Measurements from ENCODE around the gene COL25A1.

COL25A1 gene

DNA sequence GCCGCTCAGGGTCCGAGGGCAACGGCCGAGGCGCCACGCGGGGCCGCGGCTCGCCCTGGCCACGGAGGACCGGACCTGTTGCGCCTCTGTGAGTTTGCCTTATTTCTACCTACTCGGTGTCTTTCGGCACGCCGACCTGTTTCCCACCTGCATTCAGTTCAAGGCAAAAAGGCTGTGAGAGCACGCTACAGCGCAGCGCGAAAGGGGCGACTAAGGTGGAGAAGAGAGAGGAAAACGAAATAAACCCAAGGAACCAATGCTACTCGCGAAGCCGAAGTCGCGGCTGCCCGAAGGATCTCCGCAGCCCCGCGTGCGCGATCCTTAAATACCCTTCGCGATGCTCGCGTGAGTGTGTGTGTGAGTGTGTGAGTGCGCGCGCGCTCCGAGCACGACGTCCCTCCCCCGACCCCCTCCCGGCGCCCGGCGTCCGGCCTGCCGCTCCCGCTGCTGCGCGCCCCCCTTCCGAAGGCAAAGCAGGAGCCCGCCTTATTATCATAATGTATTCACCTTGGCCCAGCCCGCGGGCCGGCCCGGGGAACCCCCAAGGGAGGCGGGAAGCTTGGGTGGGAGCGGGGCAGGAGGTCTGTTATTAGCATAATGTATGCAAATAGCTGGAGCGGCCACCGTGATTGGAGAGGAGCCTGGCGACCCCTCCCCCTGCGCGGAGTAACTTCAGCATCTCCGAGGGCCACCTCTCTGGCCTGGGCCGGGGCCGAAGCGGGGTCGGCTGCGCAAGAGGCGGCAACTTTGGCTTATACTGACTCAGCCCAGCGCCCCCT lies at the start of gene COL25A1:
Gene COL25A1, minus strand, starts transcription at position 298 of the 779 bp plus-strand sequence.
- DNase-seq (ENCODE audit: low read depth in 2 of 3, low spot score in 1 of 3) = peak in 2 of 3 donors; percentile 7 to 16

GRCh38 chr4:109350121-109350520 lies 47.7 kb upstream of the COL25A1 start:
- DNase-seq (ENCODE audit: low read depth in 2 of 3, low spot score in 1 of 3) = no peak

- DNase-seq (ENCODE audit: low read depth in 2 of 3, low spot score in 1 of 3) = no peak
These were observed 32.0 kb upstream of the COL25A1 start for GRCh38 chr4:109334129-109335105.

GRCh38 chr4:109332926-109333464 lies 30.5 kb upstream of the COL25A1 start:
- DNase-seq (ENCODE audit: low read depth in 2 of 3, low spot score in 1 of 3) = peak; percentile 1 to 11 (median 3)

DNA sequence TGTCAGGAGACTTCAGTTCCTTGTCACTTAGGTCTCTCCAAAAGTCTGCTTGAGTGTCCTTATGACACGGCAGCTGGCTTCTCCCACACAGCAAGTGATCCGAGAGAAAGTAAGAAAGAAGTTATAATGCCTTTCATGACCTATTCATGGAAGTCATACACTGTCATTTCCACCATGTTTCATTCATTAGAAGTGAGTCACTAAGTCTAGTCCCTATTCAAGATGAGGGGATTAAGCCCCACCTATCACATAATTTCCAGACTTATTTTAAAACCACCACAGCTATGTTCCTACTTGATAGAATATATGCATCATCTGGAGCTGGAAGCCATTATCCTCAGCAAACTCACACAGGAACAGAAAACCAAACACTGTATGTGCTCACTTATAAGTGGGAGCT lies 25.2 kb upstream of the COL25A1 start:
- no peak for DNase-seq (ENCODE audit: low read depth in 2 of 3, low spot score in 1 of 3)

DNA sequence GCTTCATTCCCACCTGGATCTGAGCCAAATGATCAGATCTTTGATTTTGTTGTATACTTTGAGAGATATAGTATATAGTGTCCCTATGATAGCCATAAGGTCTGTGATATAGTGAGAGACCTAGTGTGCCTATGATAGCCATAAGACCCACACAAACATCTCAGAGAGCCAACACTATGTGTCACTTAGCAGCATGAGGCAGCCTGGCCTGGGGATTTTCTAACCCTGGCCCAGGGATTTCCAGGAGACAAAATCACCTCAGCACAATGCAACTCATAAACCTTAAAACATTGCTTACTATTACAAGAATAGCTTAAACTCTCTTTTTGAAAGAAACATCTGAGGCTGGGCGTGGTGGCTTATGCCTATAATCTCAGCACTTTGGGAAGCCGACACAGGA lies 23.2 kb upstream of the COL25A1 start:
- DNase-seq (ENCODE audit: low read depth in 2 of 3, low spot score in 1 of 3) = no peak

DNA sequence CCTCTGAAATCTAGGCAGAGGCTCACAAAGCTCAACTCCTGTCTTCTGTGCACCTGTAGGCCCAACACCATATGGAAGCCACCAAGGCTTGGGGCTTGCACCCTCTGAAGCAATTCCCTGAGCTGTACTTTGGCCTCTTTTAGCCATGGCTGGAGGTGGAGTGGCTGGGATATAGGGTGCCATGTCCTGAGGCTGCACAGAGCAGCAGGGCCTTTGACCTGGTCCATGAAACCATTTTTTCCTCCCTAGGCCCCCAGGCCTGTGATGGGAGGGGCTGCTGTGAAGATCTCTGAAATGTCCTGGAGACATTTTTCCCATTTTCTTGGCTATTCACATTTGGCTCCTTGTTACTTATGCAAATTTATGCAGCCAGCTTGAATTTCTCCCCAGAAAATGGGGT lies 20.9 kb upstream of the COL25A1 start:
- no peak for DNase-seq (ENCODE audit: low read depth in 2 of 3, low spot score in 1 of 3)

DNA sequence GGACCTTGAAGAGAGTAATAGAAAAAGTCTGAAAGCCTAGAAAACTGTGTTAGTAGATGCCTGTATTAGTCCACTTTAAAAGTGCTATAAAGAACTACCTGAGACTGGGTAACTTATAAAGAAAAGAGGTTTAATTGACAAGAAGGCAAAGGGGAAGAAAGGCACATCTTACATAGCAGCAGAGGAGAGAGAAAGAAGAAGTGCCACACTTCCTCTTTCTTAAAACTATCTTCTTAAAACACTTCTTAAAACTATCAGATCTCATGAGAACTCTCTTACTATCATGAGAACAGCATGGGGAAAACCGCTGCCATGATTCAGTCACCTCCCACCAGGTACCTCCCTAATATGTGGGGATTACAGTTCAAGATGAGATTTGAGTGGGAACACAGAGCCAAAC lies 18.8 kb upstream of the COL25A1 start:
- no peak for DNase-seq (ENCODE audit: low read depth in 2 of 3, low spot score in 1 of 3)

DNA sequence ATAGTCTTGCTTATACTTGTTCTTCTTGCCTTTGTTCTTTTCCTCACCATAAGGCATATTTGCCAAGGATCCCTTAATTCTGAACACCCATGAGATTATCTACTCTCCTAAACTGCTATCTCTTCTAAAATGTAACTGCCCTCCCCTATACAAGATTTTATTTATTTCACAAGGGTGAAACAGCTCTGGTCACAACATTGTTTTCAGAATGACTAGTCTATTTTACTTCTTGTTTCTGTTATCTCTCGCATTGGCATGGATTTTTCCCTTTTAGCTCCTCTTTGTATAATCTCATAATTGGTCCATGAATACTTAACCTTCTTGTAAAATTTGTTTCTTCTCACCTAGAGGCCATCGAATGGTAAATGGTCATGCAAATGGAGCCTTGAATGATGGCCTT lies 17.2 kb upstream of the COL25A1 start:
- DNase-seq (ENCODE audit: low read depth in 2 of 3, low spot score in 1 of 3) = no peak

- DNase-seq (ENCODE audit: low read depth in 2 of 3, low spot score in 1 of 3) = no peak
These were observed 16.7 kb upstream of the COL25A1 start for GRCh38 chr4:109319156-109319555.

DNA sequence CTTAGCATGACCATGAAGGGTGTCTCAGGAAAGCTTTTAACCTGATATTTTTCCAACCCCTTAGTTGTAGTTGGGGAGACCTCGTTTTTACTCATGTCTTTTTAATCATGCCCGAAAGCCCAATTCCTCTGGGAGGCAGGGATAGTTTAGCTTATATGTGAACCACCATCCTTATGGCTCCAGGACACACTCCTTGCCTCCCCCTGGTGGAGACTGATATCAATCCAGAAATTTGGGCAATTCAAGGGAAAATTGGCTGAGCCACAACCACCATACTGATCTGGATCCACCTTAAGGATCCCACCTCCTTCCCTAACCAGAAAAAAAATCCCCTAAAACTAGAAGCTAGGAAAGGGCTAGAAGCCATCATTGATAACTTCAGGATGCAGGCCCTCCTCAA lies 13.4 kb upstream of the COL25A1 start:
- DNase-seq (ENCODE audit: low read depth in 2 of 3, low spot score in 1 of 3) = no peak

GRCh38 chr4:109315341-109315740 lies 12.9 kb upstream of the COL25A1 start:
- no peak for DNase-seq (ENCODE audit: low read depth in 2 of 3, low spot score in 1 of 3)

DNA sequence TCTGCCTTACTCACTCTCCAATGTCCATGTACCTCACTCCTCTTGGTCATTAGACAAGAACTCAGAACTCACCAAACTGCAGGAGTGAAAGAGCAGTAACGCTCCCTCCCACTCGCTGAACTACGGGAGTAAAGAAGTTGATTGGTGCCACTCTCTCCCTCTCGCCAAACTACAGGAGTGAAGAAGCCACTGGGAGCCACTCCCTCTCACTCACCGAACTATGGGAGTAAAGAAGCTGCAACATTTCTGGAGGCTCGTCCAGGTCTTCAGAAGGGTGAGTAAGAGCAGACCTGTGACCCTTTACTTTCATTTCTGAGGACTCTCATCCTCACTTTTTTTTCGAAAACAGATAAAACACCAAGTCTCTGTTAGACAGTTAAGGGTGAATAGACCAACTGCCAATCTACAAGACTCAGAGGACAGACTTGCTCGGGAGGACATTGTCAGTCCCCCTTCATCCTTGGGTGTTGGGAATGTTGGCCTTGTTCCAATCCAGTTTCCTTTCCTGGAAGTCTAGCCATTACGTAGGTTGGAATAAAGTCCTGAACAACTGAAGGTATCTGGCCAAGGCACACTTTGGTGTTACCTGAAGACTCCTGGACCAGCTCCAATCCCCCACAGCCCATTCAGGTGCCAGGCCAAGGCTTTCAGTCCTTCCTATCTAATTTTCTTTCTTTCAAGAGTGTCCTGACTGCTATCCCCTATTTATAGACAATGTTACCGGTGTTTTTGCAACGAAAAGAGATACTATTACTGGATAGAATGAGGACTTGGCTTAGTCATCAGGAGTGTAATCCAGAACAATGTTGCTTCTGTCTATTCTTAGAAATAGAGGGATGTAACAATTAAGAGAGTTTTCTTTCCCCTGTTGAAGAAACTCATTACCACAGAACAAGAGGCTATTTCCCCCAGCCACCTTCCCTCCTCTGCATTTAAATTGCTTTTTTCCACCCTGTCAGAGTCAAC lies 11.0 kb upstream of the COL25A1 start:
- no peak for DNase-seq (ENCODE audit: low read depth in 2 of 3, low spot score in 1 of 3)

DNA sequence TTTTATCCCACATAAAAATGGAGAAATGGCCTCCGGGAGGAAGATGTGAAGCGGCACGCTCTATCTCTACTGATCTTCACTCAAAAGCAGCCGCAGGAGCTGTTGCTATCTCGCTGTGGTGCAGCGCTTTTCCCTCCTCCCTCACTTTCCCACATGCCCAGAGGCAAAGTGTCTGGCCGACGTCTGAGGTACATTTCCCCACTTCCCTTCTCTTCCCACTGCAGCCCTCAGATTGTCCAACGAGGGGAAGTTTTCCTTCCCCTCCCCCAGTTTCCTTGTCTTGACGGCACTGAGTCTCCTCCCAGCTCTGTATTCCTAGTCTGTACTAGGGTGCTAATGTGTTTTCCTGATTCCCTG lies 660 bp upstream of the COL25A1 start:
- no peak for DNase-seq (ENCODE audit: low read depth in 2 of 3, low spot score in 1 of 3)

GRCh38 chr4:109301651-109302360 lies 652 bp downstream of the COL25A1 start:
- no peak for DNase-seq (ENCODE audit: low read depth in 2 of 3, low spot score in 1 of 3)

DNA sequence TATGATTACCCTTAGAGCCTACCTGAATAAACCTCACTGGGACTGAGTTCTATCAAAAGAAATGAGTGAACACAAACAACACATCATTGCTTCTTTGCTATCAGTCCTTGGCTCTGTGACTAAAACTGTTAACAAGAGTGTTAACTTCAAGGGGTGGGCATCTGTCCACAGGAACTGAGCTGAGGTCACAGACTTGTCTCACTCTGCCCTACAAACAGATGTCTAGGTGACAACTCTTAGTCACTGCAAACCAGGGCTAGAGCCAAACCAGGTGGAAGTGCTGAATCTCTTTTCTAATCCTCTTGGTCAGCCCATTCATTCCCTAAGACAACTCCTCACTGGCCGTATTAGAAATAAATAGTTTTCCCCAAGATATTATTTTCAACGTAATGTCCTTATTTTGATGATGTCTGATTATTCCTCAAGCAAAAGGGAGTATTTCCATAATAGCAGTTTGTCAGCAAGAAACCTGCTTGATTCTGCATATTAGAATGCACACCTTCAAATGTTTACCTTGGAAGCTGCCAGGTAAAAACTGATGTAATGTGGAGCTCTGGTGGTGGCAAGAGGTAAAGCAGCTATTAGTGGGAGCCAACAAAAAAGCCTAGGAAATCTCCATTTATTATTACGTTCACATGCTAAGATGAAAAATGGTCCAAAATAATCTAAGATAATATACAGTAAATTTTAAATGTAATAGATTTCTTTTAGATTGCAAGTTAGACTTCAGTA lies 4.0 kb downstream of the COL25A1 start:
- DNase-seq (ENCODE audit: low read depth in 2 of 3, low spot score in 1 of 3) = no peak

- no peak for DNase-seq (ENCODE audit: low read depth in 2 of 3, low spot score in 1 of 3)
These were observed 5.9 kb downstream of the COL25A1 start for GRCh38 chr4:109296527-109296926.

DNA sequence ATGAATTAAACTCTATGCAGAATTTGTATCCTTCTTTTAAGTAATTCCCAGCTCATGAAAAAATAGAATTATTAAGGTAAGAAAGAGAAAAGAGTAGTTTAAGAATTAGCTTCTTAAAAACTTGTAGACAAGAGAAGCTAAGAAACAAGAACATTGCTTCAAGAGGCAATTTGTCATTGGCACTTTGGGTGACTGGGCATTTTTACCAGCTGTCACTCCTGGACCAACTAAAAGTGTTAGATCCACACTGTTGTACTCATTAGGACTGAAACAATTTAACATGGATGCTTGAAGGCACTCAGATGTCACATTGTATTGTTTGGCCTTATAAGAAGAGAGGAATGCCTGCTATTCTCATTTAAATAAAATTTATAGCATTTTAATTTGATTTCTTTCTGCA lies 7.4 kb downstream of the COL25A1 start:
- DNase-seq (ENCODE audit: low read depth in 2 of 3, low spot score in 1 of 3) = no peak

DNA sequence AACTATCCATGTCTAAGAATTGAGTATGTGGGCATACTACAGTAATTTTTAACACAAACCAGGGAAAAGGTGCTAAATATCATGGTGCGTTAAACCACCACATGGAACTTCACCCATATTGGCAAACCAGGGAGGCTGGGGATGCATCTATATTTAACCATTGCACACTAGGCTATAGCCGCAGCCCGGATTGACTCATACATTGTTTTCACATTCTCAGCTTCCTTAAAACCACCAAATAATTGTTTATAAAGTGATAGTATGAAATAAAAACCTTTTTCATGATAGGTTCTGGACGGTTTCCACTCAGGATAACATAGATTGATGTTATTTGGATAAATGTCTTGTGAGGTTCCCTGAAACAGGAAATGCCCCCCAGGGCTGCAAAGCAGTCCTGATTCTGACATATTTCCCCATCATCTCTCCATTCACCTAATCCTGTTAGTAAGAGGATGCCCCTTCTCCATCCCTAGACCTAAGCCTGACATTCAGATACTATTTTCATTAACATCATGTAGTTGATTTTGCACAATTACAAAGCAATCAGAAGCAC lies 7.9 kb downstream of the COL25A1 start:
- no peak for DNase-seq (ENCODE audit: low read depth in 2 of 3, low spot score in 1 of 3)

Data from stimulated activated CD4-positive, alpha-beta T cell treated with anti-CD3 and anti-CD28 coated beads, Interleukin-12 subunit alpha, Interleukin-12 subunit beta, amount 100 ng/mL, for 48 hours (primary cell).